HEK293T (cell line): ENCODE results near the gene RXRB.

Experiments used
- CTCF ChIA-PET: fragments of 350-600 bp; formaldehyde crosslinking; extraction: SDS; loops from one replicate; lab custom pipeline; 2021; ENCODE audit warnings: antibody characterized with exemption, inconsistent platforms; lab: Yijun Ruan, JAX
- POLR2A ChIA-PET: fragments of 350-600 bp; formaldehyde crosslinking; extraction: SDS; loops from one replicate; lab custom pipeline; 2020; ENCODE audit warnings: antibody characterized with exemption, inconsistent platforms; lab: Yijun Ruan, JAX
- DNase-seq: peaks from one replicate; pipeline ENCODE4 v3.0.0; 2012; ENCODE audit warnings: mixed read lengths; ENCODE audit errors: extremely low spot score
- ARNT ChIP-seq: fragments of 450-650 bp; IDR thresholded peaks from 2 replicates; pipeline ENCODE4 v1.6.1; 2017; ENCODE audit warnings: mild to moderate bottlenecking
- BHLHE40 ChIP-seq: fragments of 450-650 bp; IDR thresholded peaks from 2 replicates; pipeline ENCODE4 v1.6.1; 2016; ENCODE audit warnings: mild to moderate bottlenecking, moderate library complexity, borderline replicate concordance
- CTBP1 ChIP-seq: fragments of 450-650 bp; IDR thresholded peaks from 2 replicates; pipeline ENCODE4 v1.6.1; 2016; ENCODE audit warnings: borderline replicate concordance
- ELF4 ChIP-seq: fragments of 450-650 bp; IDR thresholded peaks from 2 replicates; pipeline ENCODE4 v1.6.1; 2017; ENCODE audit warnings: antibody characterized with exemption
- FOXA1 ChIP-seq: fragments of 450-650 bp; IDR thresholded peaks from 2 replicates; pipeline ENCODE4 v1.6.1; 2016; ENCODE audit warnings: mild to moderate bottlenecking
- FOXK2 ChIP-seq: fragments of 450-650 bp; IDR thresholded peaks from 2 replicates; pipeline ENCODE4 v1.6.1; 2016; ENCODE audit warnings: mild to moderate bottlenecking
- FOXM1 ChIP-seq: fragments of 450-650 bp; IDR thresholded peaks from 2 replicates; pipeline ENCODE4 v1.6.1; 2017; ENCODE audit warnings: mild to moderate bottlenecking, borderline replicate concordance
- HDGF ChIP-seq: fragments of 450-650 bp; IDR thresholded peaks from 2 replicates; pipeline ENCODE4 v1.6.1; 2017; ENCODE audit warnings: antibody characterized with exemption, borderline replicate concordance
- L3MBTL2 ChIP-seq: fragments of 450-650 bp; conservative IDR thresholded peaks from 2 replicates; pipeline ENCODE4 v1.6.1; 2016; ENCODE audit warnings: mild to moderate bottlenecking
- LEF1 ChIP-seq: fragments of 450-650 bp; IDR thresholded peaks from 2 replicates; pipeline ENCODE4 v1.6.1; 2017; ENCODE audit warnings: mild to moderate bottlenecking, borderline replicate concordance
- NFRKB ChIP-seq: fragments of 450-650 bp; IDR thresholded peaks from 2 replicates; pipeline ENCODE4 v1.6.1; 2016; ENCODE audit warnings: mild to moderate bottlenecking, moderate library complexity
- PKNOX1 ChIP-seq: fragments of 450-650 bp; IDR thresholded peaks from 2 replicates; pipeline ENCODE4 v1.6.1; 2016
- SP1 ChIP-seq: fragments of 450-650 bp; IDR thresholded peaks from 2 replicates; pipeline ENCODE4 v1.6.1; 2017
- SUZ12 ChIP-seq: fragments of 450-650 bp; IDR thresholded peaks from 2 replicates; pipeline ENCODE4 v1.6.1; 2016; ENCODE audit warnings: mild to moderate bottlenecking
- TARDBP ChIP-seq: fragments of 450-650 bp; IDR thresholded peaks from 2 replicates; pipeline ENCODE4 v1.6.1; 2016
- ZNF384 ChIP-seq: fragments of 450-650 bp; IDR thresholded peaks from 2 replicates; pipeline ENCODE4 v1.6.1; 2016

Gene RXRB

GRCh38 chr6:33166363-33166762, 34.1 kb downstream of the RXRB start:
- TF ChIP-seq SP1: no peak
- TF ChIP-seq FOXA1: no peak
- CTCF ChIA-PET: no interaction called here
- POLR2A ChIA-PET: interaction anchor here (1.2 kb wide), 1 partner anchor 42 kb away, joined by 6 read pairs; the partner anchor contains the start of gene RING1
- DNase-seq: no peak

GRCh38 chr6:33165581-33166258, 34.7 kb downstream of the RXRB start:
- ChIA-PET CTCF (no interaction called here), POLR2A (interaction anchor here (1.0 kb wide), 1 partner anchor 106 kb away, joined by 3 read pairs; the partner anchor contains the start of genes RPS18 and VPS52)
- no peak for TF ChIP-seq TARDBP
- TF ChIP-seq BHLHE40: no peak
- no peak for TF ChIP-seq FOXA1
- TF ChIP-seq ARNT: no peak
- no peak for DNase-seq

- ChIA-PET CTCF (no interaction called here), POLR2A (interaction anchor here (0.7 to 1.6 kb wide), 3 partner anchors 35 to 107 kb away, joined by 3 to 4 read pairs (median 3); partner anchors contain the start of genes RING1, RPS18 and VPS52)
- no peak for TF ChIP-seq FOXM1
- TF ChIP-seq TARDBP: no peak
Observed at GRCh38 chr6:33164665-33165373, 35.6 kb downstream of the RXRB start.

GRCh38 chr6:33164176-33164575, 36.3 kb downstream of the RXRB start:
- CTCF ChIA-PET: no interaction called here
- POLR2A ChIA-PET: interaction anchor here (0.7 to 1.6 kb wide), 3 partner anchors 36 to 107 kb away, joined by 3 to 6 read pairs (median 4); partner anchors contain the start of genes RING1, RPS18 and VPS52
- DNase-seq: no peak
- TF ChIP-seq FOXM1 (no peak), ARNT (no peak), L3MBTL2 (no peak), BHLHE40 (no peak), TARDBP (no peak), SUZ12 (no peak), PKNOX1 (no peak), NFRKB (no peak), FOXA1 (no peak), LEF1 (no peak), FOXK2 (no peak), ZNF384 (no peak), CTBP1 (no peak)

More at GRCh38 chr6:33164665-33165373, 35.6 kb downstream of the RXRB start:
- no peak for DNase-seq

GRCh38 chr6:33163540-33163939, 36.9 kb downstream of the RXRB start:
- ChIA-PET CTCF (no interaction called here), POLR2A (interaction anchor here (0.9 to 1.6 kb wide), 2 partner anchors 45 to 108 kb away, joined by 4 to 6 read pairs; partner anchors contain the start of genes RING1, RPS18 and VPS52)
- TF ChIP-seq L3MBTL2 (no peak), ELF4 (no peak), TARDBP (no peak), FOXA1 (no peak), SUZ12 (no peak), ZNF384 (no peak), FOXM1 (no peak), CTBP1 (no peak), FOXK2 (no peak), HDGF (no peak)
- no peak for DNase-seq

- peak; percentile 89 for DNase-seq
- POLR2A ChIA-PET: interaction anchor here (1.1 to 2.0 kb wide), 5 partner anchors 8 to 88 kb away, joined by 3 to 7 read pairs (median 5); partner anchors contain the start of gene RING1
- CTCF ChIA-PET: interaction anchor here (0.6 to 1.8 kb wide), 4 partner anchors 12 to 87 kb away, joined by 3 to 6 read pairs (median 4); no protein-coding TSS in a partner anchor
- TF ChIP-seq FOXM1 (no peak), LEF1 (no peak), FOXK2 (no peak), HDGF (no peak), L3MBTL2 (peak; percentile 82)
Observed at GRCh38 chr6:33161354-33162331, 38.8 kb downstream of the RXRB start.

- CTCF ChIA-PET: interaction anchor here (1.1 to 1.8 kb wide), 4 partner anchors 12 to 88 kb away, joined by 4 to 6 read pairs (median 4); no protein-coding TSS in a partner anchor
- TF ChIP-seq SUZ12: no peak
- TF ChIP-seq NFRKB: no peak
- TF ChIP-seq HDGF: no peak
- no peak for TF ChIP-seq ZNF384
- TF ChIP-seq TARDBP: no peak
- TF ChIP-seq PKNOX1: no peak
- no peak for TF ChIP-seq FOXK2
- TF ChIP-seq SP1: no peak
- no peak for TF ChIP-seq FOXM1
- no peak for TF ChIP-seq LEF1
- no peak for TF ChIP-seq L3MBTL2
- TF ChIP-seq ARNT: no peak
- no peak for TF ChIP-seq BHLHE40
- DNase-seq: no peak
- POLR2A ChIA-PET: interaction anchor here (1.6 to 2.0 kb wide), 4 partner anchors 7 to 88 kb away, joined by 4 to 7 read pairs (median 4); partner anchors contain the start of gene RING1
Observed at GRCh38 chr6:33160728-33161344, 39.6 kb downstream of the RXRB start.
